B cell (primary cell): ENCODE results near the gene PDCD1LG2. TPM values are rescaled to one million over a fixed set of nuclear protein-coding genes. Genes with fewer than 3 reads are reported as not detected.

Experiments used
- ATAC-seq: fragments of 200-7000 bp; cut with Tn5 transposase; one replicate; pipeline ENCODE4 v1.10.0; 2021; ENCODE audit warnings: low read depth, mild to moderate bottlenecking, moderate number of reproducible peaks, moderate library complexity
- CTCF ChIA-PET: fragments of 350-600 bp; sonication (Branson Sonifier 250); formaldehyde crosslinking; loops from one replicate; lab custom pipeline; 2021; ENCODE audit warnings: antibody characterized with exemption, inconsistent platforms; lab: Charles Lee
- POLR2A ChIA-PET: fragments of 350-600 bp; sonication (Branson Sonifier 250); formaldehyde crosslinking; loops from one replicate; lab custom pipeline; 2021; ENCODE audit warnings: antibody characterized with exemption; lab: Charles Lee
- DNase-seq: peaks from one replicate; pipeline ENCODE4 v3.0.0; 2013
- H2AFZ ChIP-seq: 2 replicates; pipeline ENCODE4 v1.6.1; 2012; ENCODE audit warnings: mild to moderate bottlenecking, low read depth, low read length; ENCODE audit not compliant: insufficient read depth, poor library complexity, severe bottlenecking
- H3K27ac ChIP-seq, 2 donors: 1 replicate in 1 of 2; 2 replicates in 1 of 2; pipeline ENCODE4 v1.5.1; 2012 to 2013; ENCODE audit warnings: low read length in 2 of 2, mild to moderate bottlenecking in 2 of 2, moderate library complexity in 1 of 2
- H3K27me3 ChIP-seq, 4 experiments: fragments of 200-600 bp in 1 of 4; sonication (generic) in 1 of 4; replicated peaks in 1 of 4; 1 replicate in 2 of 4; 2 replicates in 2 of 4; pipeline versions ENCODE4 v1.6.1 to v1.7.0; 2013 to 2016; ENCODE audit warnings: low read length in 3 of 4, mild to moderate bottlenecking in 2 of 4, mixed read lengths in 1 of 4, moderate library complexity in 1 of 4; ENCODE audit not compliant: insufficient read depth in 4 of 4, control insufficient read depth in 3 of 4; ENCODE audit errors: control extremely low read depth in 1 of 4
- H3K36me3 ChIP-seq, 2 experiments: replicated peaks in 1 of 2; 1 replicate in 1 of 2; 2 replicates in 1 of 2; pipeline versions ENCODE4 v1.6.1 to v1.7.1; 2013; ENCODE audit warnings: low read length in 1 of 2; ENCODE audit not compliant: insufficient read depth in 2 of 2, control insufficient read depth in 1 of 2; ENCODE audit errors: control extremely low read depth in 1 of 2, extremely low read depth in 1 of 2
- H3K4me1 ChIP-seq, 2 donors: fragments of 200-600 bp in 1 of 2; sonication (generic) in 1 of 2; 1 replicate in 1 of 2; 2 replicates in 1 of 2; pipeline versions ENCODE4 v1.5.1 to v1.6.1; 2013 to 2017; ENCODE audit warnings: low read length in 2 of 2; ENCODE audit not compliant: control insufficient read depth in 2 of 2, insufficient read depth in 2 of 2
- H3K4me2 ChIP-seq: replicated peaks from 2 replicates; pipeline ENCODE3; 2012; ENCODE audit warnings: mild to moderate bottlenecking, low read depth, low read length; ENCODE audit not compliant: poor library complexity, severe bottlenecking
- H3K4me3 ChIP-seq, 5 experiments: fragments of 200-600 bp in 1 of 5; sonication (generic) in 1 of 5; 1 replicate in 3 of 5; 2 replicates in 2 of 5; pipeline versions ENCODE4 v1.5.1 to v1.7.0; 2011 to 2016; ENCODE audit warnings: low read length in 4 of 5, mild to moderate bottlenecking in 4 of 5, low read depth in 2 of 5, control low read depth in 1 of 5, moderate library complexity in 1 of 5; ENCODE audit not compliant: insufficient read depth in 1 of 5; ENCODE audit errors: control extremely low read depth in 1 of 5, extremely low read depth in 1 of 5
- H3K79me2 ChIP-seq: fragments of 200-600 bp; sonication (generic); one replicate; pipeline ENCODE4 v1.6.0; 2016; ENCODE audit warnings: low read length; ENCODE audit not compliant: control insufficient read depth, insufficient read depth
- H3K9ac ChIP-seq: fragments of 200-600 bp; sonication (generic); 2 replicates; pipeline ENCODE4 v1.6.1; 2017; ENCODE audit warnings: mild to moderate bottlenecking, low read length, moderate library complexity
- H3K9me3 ChIP-seq, 3 donors: one replicate each; pipeline versions ENCODE4 v1.6.1 to v1.7.1; 2013; ENCODE audit warnings: low read length in 2 of 3; ENCODE audit not compliant: control insufficient read depth in 2 of 3, insufficient read depth in 1 of 3; ENCODE audit errors: control extremely low read depth in 1 of 3
- H4K20me1 ChIP-seq: 2 replicates; pipeline ENCODE4 v1.6.0; 2012; ENCODE audit warnings: mild to moderate bottlenecking, low read length; ENCODE audit not compliant: insufficient read depth, control insufficient read depth, poor library complexity, severe bottlenecking
- H3K27ac Mint-ChIP-seq: one replicate; pipeline ENCODE4 v1.8.0; 2021; ENCODE audit warnings: mixed read lengths
- H3K27me3 Mint-ChIP-seq: one replicate; pipeline ENCODE4 v1.8.0; 2021; ENCODE audit warnings: mixed read lengths
- H3K4me1 Mint-ChIP-seq: one replicate; pipeline ENCODE4 v1.8.0; 2021; ENCODE audit warnings: mixed read lengths
- H3K4me3 Mint-ChIP-seq: one replicate; pipeline ENCODE4 v1.8.0; 2021; ENCODE audit warnings: mixed read lengths
- H3K9me3 Mint-ChIP-seq: one replicate; pipeline ENCODE4 v1.8.0; 2022; ENCODE audit warnings: mixed read lengths; ENCODE audit not compliant: insufficient read depth
- EZH2 ChIP-seq: IDR thresholded peaks from 2 replicates; pipeline ENCODE4 v1.6.1; 2012; ENCODE audit warnings: borderline replicate concordance, low read depth, mild to moderate bottlenecking, moderate library complexity, low read length; ENCODE audit not compliant: insufficient read depth, poor library complexity, severe bottlenecking
- WGBS: methylation state at CpG from one replicate; pipeline ENCODE4 v1.1.5; 2013; ENCODE audit warnings: missing lambda C conversion rate; ENCODE audit not compliant: insufficient coverage; 5-methylcytosine and 5-hydroxymethylcytosine counted together
- intact Hi-C: fragments of 100-400 bp; cut with micrococcal nuclease; formaldehyde crosslinking; loops from one replicate; pipeline ENCODE4 v1.10.0; 2022
- polyA plus RNA-seq: library from polyadenylated mRNA; depleted of rRNA; stranded (reverse); fragments of >200 nt; gene quantifications from 2 replicates; pipeline ENCODE4 v1.2.3, GENCODE V29; 2012
- total RNA-seq, 2 donors: library from RNA; stranded (reverse); fragments of 120-200 nt in 1 of 2; gene quantifications; 1 replicate in 1 of 2; 2 replicates in 1 of 2; pipeline versions ENCODE4 v1.2.3 to v1.2.4, GENCODE V29; 2013 to 2022
- TF ChIP-seq, protein P1 (sequence below): fragments of 200-600 bp; IDR thresholded peaks from one replicate; pipeline ENCODE4 v1.8.0; 2022; ENCODE audit warnings: antibody characterized with exemption, mild to moderate bottlenecking

Gene PDCD1LG2
- total and polyA plus RNA-seq, 2 donors (not counting 1 experiment from before 2014, with no cell fraction given) = 0.67 TPM; not detected in 1

DNA sequence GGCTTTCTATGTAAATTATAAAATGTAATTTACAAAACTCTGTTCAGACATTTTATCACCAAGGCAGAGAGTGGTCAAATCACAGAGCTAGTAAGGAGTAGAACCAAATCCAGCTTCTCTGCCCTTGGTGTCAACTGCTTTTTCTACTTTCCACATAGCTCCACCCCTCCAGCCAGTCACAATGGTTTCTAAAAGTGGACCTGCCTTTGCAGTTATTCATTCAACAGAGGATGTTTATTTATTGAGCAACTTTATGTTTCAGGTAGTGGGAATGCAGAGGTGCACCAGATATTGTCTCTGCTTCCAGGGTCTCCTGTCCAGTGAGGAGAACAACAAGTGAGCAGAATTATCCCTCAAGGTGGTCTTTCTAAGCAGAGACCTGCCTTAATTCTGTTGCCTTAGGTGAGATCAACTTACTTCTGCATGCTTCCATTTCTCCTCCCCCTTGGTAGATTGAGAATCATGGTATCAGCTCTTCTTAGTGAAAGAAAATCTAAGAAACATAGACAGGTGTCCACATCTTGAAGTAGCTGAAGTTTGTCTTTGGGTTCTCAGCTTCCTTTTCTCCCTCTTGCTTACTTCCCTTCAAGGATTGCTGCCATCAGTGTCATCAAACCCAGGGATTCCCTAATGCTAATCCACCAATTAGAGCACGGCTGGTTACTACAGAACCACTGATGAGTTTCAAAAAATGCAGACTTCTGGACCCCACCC lies 17.2 kb upstream of the PDCD1LG2 start:
- no peaks in the 10 kb centered on the region for H3K27me3 ChIP-seq
- H2AFZ ChIP-seq = no peak overlapping the region
- H3K27ac Mint-ChIP-seq = no peak overlapping the region
- no peak overlapping the region for H3K4me3 ChIP-seq
- no peak overlapping the region for H3K27ac ChIP-seq
- DNase-seq (no peak), ATAC-seq (no peak)
- peaks cover 9 to 12% of the 10 kb centered on the region in 2 donors for H3K4me1 ChIP-seq
- H3K4me1 Mint-ChIP-seq = peaks cover 18% of the 10 kb centered on the region
- H3K27me3 Mint-ChIP-seq = no peaks in the 10 kb centered on the region
- H3K9me3 Mint-ChIP-seq = peaks cover 2% of the 10 kb centered on the region
- no peak for TF ChIP-seq EZH2
- TF ChIP-seq, protein P1, sequence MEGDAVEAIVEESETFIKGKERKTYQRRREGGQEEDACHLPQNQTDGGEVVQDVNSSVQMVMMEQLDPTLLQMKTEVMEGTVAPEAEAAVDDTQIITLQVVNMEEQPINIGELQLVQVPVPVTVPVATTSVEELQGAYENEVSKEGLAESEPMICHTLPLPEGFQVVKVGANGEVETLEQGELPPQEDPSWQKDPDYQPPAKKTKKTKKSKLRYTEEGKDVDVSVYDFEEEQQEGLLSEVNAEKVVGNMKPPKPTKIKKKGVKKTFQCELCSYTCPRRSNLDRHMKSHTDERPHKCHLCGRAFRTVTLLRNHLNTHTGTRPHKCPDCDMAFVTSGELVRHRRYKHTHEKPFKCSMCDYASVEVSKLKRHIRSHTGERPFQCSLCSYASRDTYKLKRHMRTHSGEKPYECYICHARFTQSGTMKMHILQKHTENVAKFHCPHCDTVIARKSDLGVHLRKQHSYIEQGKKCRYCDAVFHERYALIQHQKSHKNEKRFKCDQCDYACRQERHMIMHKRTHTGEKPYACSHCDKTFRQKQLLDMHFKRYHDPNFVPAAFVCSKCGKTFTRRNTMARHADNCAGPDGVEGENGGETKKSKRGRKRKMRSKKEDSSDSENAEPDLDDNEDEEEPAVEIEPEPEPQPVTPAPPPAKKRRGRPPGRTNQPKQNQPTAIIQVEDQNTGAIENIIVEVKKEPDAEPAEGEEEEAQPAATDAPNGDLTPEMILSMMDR = no peak
- CTCF ChIA-PET = no interaction called here
- H3K4me2 ChIP-seq = no peak overlapping the region
- intact Hi-C loops = no loop called here
- WGBS = 67% methylated on average over 1 of the region's 1 CpG
- no peak overlapping the region for H3K9ac ChIP-seq
- H3K36me3 ChIP-seq = no peaks in the 10 kb centered on the region
- H4K20me1 ChIP-seq = no peaks in the 10 kb centered on the region
- no peaks in the 10 kb centered on the region for H3K9me3 ChIP-seq
- no peaks in the 10 kb centered on the region for H3K79me2 ChIP-seq
- POLR2A ChIA-PET = no interaction called here
- H3K4me3 Mint-ChIP-seq = no peak overlapping the region
